Measurements from ENCODE around the gene CNTNAP2. TPM values are rescaled to one million over a fixed set of nuclear protein-coding genes. Genes with fewer than 3 reads are reported as not detected.

Gene CNTNAP2
- total RNA-seq, 2 donors from 2014 or later: 171 to 228 TPM

- H3K4me3 Mint-ChIP-seq: no peak overlapping the region
Measured at GRCh38 chr7:148241700-148242293, 2125.2 kb downstream of the CNTNAP2 start.

GRCh38 chr7:148242294-148242821, 2125.8 kb downstream of the CNTNAP2 start:
- TF ChIP-seq CTCF (conservative IDR thresholded peaks at IDR 0.05): peak; percentile 91
- H3K36me3 Mint-ChIP-seq (ENCODE audit: low read depth): no peaks in the 10 kb centered on the region
- H3K4me3 Mint-ChIP-seq: no peak overlapping the region
- H3K9ac ChIP-seq (ENCODE audit: extremely low read depth, low read length, poor library complexity, severe bottlenecking): no peak overlapping the region
- WGBS, 2 experiments (ENCODE audit: insufficient coverage in 1 of 2, insufficient read length in 1 of 2): 27 to 44% methylated on average over 7 to 17 of the region's 17 CpGs
- no peak overlapping the region for H3K27ac Mint-ChIP-seq
- H3K27ac ChIP-seq (ENCODE audit: low read depth, low read length): no peak overlapping the region
- H3K4me3 ChIP-seq (ENCODE audit: low read length): no peak overlapping the region
- peaks cover 1% of the 10 kb centered on the region for H3K4me1 Mint-ChIP-seq
- H3K4me1 ChIP-seq (ENCODE audit: control insufficient read depth, insufficient read depth, low read length): no peaks in the 10 kb centered on the region
- H3K27me3 Mint-ChIP-seq (ENCODE audit: insufficient read depth): peaks cover 6% of the 10 kb centered on the region
- peak; percentile 76 for DNase-seq
- no peaks in the 10 kb centered on the region for H3K9me3 Mint-ChIP-seq
- no peaks in the 10 kb centered on the region for H3K27me3 ChIP-seq (ENCODE audit: control insufficient read depth, insufficient read depth, low read length, poor library complexity, severe bottlenecking)
- H3K36me3 ChIP-seq (ENCODE audit: control insufficient read depth, insufficient read depth, low read length): no peaks in the 10 kb centered on the region
- no peaks in the 10 kb centered on the region for H3K9me3 ChIP-seq (ENCODE audit: control insufficient read depth, low read length)

More at GRCh38 chr7:148241700-148242293, 2125.2 kb downstream of the CNTNAP2 start:
- H3K27me3 Mint-ChIP-seq (ENCODE audit: insufficient read depth): peaks cover 6% of the 10 kb centered on the region
- no peaks in the 10 kb centered on the region for H3K9me3 Mint-ChIP-seq
- WGBS, 2 experiments (ENCODE audit: insufficient coverage in 1 of 2, insufficient read length in 1 of 2): 61 to 69% methylated on average over 2 to 3 of the region's 3 CpGs
- Histone ChIP-seq H3K4me1 (ENCODE audit: control insufficient read depth, insufficient read depth, low read length) (no peaks in the 10 kb centered on the region), H3K27ac (ENCODE audit: low read depth, low read length) (no peak overlapping the region), H3K27me3 (ENCODE audit: control insufficient read depth, insufficient read depth, low read length, poor library complexity, severe bottlenecking) (no peaks in the 10 kb centered on the region), H3K9ac (ENCODE audit: extremely low read depth, low read length, poor library complexity, severe bottlenecking) (no peak overlapping the region), H3K36me3 (ENCODE audit: control insufficient read depth, insufficient read depth, low read length) (no peaks in the 10 kb centered on the region), H3K9me3 (ENCODE audit: control insufficient read depth, low read length) (no peaks in the 10 kb centered on the region), H3K4me3 (ENCODE audit: low read length) (no peak overlapping the region)
- TF ChIP-seq CTCF (conservative IDR thresholded peaks at IDR 0.05): no peak
- no peak for DNase-seq
- no peak overlapping the region for H3K27ac Mint-ChIP-seq
- no peaks in the 10 kb centered on the region for H3K36me3 Mint-ChIP-seq (ENCODE audit: low read depth)
- peaks cover 1% of the 10 kb centered on the region for H3K4me1 Mint-ChIP-seq

- 79 to 93% methylated on average over 3 to 7 of the region's 7 CpGs for WGBS, 2 experiments (ENCODE audit: insufficient coverage in 1 of 2, insufficient read length in 1 of 2)
- Histone ChIP-seq H3K4me1 (ENCODE audit: control insufficient read depth, insufficient read depth, low read length) (no peaks in the 10 kb centered on the region), H3K27me3 (ENCODE audit: control insufficient read depth, insufficient read depth, low read length, poor library complexity, severe bottlenecking) (no peaks in the 10 kb centered on the region), H3K9ac (ENCODE audit: extremely low read depth, low read length, poor library complexity, severe bottlenecking) (no peak overlapping the region), H3K36me3 (ENCODE audit: control insufficient read depth, insufficient read depth, low read length) (no peaks in the 10 kb centered on the region), H3K27ac (ENCODE audit: low read depth, low read length) (no peak overlapping the region), H3K4me3 (ENCODE audit: low read length) (no peak overlapping the region), H3K9me3 (ENCODE audit: control insufficient read depth, low read length) (peaks cover 6% of the 10 kb centered on the region)
- no peak for DNase-seq
- Mint-ChIP-seq H3K9me3 (peaks cover 12% of the 10 kb centered on the region), H3K27ac (no peak overlapping the region), H3K4me3 (no peak overlapping the region), H3K36me3 (ENCODE audit: low read depth) (no peaks in the 10 kb centered on the region), H3K4me1 (peaks cover 1% of the 10 kb centered on the region), H3K27me3 (ENCODE audit: insufficient read depth) (peaks cover 9% of the 10 kb centered on the region)
- TF ChIP-seq CTCF (conservative IDR thresholded peaks at IDR 0.05): no peak
Measured at GRCh38 chr7:148245381-148245780, 2128.8 kb downstream of the CNTNAP2 start.
